GM12874 (cell line): Measurements from ENCODE around the gene MAP4K2.

Experiments used
- TF ChIP-seq, protein P1 (sequence below): IDR thresholded peaks from 2 replicates; pipeline ENCODE4 v1.5.1; 2011; ENCODE audit warnings: low read depth, mild to moderate bottlenecking, control low read depth, low read length, moderate library complexity; ENCODE audit not compliant: insufficient read depth

Gene MAP4K2

DNA sequence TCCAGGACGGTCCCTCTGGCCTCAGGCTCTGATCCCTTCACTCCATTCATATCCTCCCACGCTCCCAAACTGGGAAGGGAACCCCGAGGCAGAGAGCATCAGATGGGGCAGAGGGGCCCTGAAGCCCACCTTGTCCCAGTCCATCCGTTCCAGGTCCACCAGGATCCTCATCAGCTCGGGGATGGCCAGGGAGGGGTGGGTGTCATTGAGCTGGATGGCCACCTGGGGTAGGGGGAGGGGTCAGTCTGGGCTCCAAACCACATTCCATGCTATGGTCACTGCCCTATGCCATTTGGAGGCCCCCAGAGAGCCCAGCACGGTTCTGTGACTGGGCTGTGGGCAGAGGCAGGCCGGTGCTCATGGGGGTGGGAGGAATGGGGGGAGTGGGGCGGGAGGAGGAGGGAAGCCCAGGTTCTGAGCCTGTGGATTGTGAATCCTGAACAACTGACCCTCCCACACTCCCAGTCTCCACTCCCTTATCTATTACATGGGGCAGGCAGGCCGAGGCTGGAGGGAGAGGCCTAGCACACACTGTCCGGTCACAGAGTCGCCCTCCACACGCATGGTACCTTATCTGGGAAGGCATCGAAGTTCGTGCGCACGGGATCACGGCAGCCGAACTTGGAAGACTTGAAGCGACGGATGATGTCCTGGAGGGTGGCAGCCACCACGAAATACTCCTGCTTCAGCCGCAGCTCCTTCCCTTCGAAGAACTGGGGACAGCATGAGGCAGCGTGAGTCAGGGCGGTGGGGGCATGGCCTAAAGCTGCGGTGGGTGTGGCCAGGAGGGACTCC is 48.7 kb downstream of the MAP4K2 start:
- TF ChIP-seq, protein P1, sequence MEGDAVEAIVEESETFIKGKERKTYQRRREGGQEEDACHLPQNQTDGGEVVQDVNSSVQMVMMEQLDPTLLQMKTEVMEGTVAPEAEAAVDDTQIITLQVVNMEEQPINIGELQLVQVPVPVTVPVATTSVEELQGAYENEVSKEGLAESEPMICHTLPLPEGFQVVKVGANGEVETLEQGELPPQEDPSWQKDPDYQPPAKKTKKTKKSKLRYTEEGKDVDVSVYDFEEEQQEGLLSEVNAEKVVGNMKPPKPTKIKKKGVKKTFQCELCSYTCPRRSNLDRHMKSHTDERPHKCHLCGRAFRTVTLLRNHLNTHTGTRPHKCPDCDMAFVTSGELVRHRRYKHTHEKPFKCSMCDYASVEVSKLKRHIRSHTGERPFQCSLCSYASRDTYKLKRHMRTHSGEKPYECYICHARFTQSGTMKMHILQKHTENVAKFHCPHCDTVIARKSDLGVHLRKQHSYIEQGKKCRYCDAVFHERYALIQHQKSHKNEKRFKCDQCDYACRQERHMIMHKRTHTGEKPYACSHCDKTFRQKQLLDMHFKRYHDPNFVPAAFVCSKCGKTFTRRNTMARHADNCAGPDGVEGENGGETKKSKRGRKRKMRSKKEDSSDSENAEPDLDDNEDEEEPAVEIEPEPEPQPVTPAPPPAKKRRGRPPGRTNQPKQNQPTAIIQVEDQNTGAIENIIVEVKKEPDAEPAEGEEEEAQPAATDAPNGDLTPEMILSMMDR: no peak

DNA sequence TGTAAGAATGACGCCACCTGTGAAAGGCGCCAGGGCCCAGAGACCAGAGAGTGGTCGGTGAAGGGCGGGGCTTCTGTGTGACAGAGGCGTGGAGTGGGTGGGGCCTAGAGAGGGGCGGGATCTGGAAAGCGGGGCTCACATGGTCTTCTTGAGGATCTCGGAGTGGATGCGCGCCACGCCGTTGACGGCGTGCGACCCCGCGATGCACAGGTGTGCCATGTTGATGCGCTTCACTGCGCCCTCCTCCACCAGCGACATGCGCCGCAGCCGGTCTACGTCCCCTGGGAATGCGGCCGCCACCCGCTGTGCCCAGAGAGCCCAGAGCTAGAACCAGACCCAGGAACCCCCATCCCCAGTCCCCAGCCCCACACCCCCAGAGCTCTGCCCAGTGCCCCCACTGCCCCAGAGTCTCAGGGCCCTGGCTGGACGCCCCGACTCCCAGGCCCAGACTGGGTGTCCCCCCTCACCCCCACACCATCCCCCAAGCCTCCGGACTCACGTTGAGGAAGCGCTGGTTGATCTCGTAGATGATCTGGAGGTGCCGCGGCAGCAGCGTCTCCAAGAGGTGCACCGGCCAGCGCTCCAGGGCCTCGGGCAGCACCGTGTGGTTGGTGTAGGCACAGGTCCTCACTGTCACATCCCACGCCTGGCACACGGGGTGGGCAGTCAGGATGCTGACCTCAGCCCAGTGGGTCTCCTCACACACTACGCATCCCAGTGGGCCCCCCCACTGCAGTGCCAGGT is 49.5 kb downstream of the MAP4K2 start:
- TF ChIP-seq, protein P1: no peak

DNA sequence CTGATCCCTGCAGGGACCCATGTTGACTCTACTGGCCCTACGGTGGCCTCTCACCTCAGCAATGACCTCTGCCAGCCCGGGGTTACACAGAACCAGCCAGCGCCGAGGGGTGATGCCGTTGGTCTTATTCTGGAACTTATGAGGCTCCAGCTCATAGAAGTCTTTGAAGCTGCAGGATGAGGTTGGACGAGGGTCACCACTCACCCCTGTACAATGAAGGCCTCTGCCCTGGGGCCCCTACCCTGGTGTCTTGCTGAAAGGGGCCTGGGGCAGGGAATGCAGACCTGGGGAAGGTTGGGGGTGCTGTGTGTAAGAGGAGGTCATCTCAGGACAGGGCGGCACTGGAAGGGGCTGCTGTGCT is 50.0 kb downstream of the MAP4K2 start:
- TF ChIP-seq, protein P1: no peak

DNA sequence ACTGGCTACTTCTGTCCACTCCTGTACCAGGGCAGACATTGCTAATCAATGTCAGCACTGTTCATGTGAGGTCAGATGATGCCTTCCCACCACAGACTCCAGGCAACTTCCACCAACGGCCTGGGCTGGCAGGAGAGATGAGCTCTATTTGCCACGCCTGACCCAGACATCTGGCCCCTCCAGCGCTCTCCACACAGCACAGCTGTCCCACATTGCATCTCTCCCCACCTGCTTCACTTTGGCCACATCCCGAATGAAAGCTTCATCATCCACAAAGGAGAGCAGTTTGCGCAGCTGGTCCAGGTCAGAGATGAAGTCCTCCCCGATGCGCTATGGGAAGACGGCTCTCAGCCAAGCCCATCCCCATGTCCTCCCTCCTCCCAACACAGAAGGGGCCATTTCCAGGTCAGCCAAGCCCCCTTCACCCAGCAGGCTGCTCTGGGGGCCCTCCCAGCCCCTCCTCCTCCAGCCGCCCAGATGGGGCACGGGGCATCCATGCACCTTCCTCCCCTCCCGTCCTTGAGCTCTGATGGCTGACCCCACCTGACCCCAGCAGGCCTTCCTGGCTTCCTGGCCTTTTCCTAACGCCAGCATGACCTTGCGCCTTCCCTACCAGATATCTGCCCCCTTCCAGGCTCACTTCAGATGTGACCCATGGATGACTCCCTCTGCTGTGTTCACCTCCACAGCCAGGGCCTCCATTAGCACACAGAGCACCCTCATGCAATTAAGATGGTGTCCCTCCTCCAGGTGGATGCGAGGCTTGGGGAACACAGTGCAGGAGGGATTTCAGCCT is 50.6 kb downstream of the MAP4K2 start:
- TF ChIP-seq, protein P1: no peak

DNA sequence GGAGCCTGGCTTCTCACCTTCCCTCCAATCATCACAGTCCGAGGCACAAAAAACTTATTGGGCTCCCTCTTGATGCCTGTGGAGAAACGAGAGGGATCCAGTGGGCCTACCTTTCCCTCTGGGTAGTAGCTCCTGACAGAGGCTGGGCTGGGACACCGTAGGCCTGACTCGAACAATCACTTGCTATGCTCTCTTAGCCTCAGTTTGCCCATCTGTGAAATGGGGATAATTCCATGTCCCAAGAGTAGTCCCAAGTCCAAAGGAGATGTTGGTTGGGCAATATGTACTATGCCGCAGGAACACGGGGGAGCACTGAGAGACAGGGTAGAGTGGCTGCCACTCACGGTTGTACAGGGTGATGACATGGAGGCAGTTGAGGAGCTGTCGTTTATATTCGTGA is 51.4 kb downstream of the MAP4K2 start:
- TF ChIP-seq, protein P1: no peak

DNA sequence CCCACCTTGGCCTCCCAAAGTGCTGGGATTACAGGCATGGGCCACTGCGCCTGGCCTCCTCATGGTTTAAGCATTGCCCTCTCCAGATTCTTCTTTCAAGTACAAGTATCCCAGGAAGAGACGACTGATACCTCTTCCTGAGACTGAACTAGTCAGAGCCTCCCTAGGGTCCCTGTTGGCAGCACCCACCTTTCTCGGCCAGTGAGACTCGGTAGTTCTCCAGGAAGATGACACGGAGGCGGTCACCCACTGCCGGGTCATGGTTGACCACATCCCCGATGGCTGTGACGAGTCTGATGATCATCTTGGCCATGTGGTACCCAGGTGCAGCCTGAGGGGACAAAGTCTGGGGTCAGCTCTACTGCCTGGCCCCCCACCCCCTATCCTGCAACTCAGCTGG is 51.9 kb downstream of the MAP4K2 start:
- TF ChIP-seq, protein P1: no peak

DNA sequence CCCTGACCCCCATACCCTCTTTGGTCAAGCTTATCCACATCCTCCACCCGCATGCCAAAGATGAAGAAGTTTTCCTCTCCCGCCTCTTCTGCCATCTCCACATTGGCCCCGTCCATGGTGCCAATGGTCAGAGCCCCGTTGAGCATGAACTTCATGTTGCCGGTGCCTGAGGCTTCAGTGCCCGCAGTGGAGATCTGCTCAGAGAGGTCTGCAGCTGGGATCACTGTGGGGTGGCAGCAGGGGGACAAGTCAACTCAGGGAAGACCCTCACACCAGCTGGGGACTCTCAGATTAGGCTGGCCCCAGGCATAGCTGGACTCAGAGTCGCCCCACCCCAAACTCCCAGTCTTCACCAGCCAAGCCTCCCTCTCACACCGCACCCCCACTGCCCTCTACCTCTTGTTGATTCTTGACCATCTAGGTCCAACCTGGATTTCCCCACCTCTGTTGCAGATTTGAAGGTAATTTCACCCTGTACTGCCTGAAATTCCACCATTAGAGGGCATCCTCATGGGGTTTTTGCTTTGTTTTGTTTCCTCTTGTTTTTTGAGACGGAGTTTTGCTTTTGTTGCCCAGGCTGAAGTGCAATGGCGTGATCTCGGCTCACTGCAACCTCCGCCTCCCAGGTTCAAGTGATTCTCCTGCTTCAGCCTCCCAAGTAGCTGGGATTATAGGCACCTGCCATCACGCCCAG is 52.5 kb downstream of the MAP4K2 start:
- TF ChIP-seq, protein P1: no peak
